Progenitor cell of endocrine pancreas (in vitro differentiated cells): ENCODE data around the gene TRIM2. TPM values are rescaled to one million over a fixed set of nuclear protein-coding genes. Genes with fewer than 3 reads are reported as not detected.
A peak's percentile ranks its signal among the peaks of the same experiment; 100 is the strongest.

Source experiments
- DNase-seq: peaks from one replicate; pipeline ENCODE4 v3.0.0; 2021; ENCODE audit warnings: low spot score; ENCODE audit not compliant: unreplicated experiment
- H3K27ac Mint-ChIP-seq: 2 replicates; pipeline ENCODE4 v1.8.0; 2021; ENCODE audit warnings: mild to moderate bottlenecking, moderate library complexity, mixed read lengths
- H3K27me3 Mint-ChIP-seq: 2 replicates; pipeline ENCODE4 v1.8.0; 2021; ENCODE audit warnings: mixed read lengths
- H3K36me3 Mint-ChIP-seq: 2 replicates; pipeline ENCODE4 v1.8.0; 2022; ENCODE audit warnings: mixed read lengths; ENCODE audit not compliant: insufficient read depth
- H3K4me1 Mint-ChIP-seq: 2 replicates; pipeline ENCODE4 v1.8.0; 2021; ENCODE audit warnings: low read depth, mixed read lengths
- H3K4me3 Mint-ChIP-seq: 2 replicates; pipeline ENCODE4 v1.8.0; 2021; ENCODE audit warnings: low read depth, mild to moderate bottlenecking, moderate library complexity, mixed read lengths
- H3K9me3 Mint-ChIP-seq: 2 replicates; pipeline ENCODE4 v1.8.0; 2021; ENCODE audit warnings: low read depth, mixed read lengths
- CTCF ChIP-seq: fragments of 200-600 bp; sonication (generic); IDR thresholded peaks from one replicate; pipeline ENCODE4 v1.5.0; 2021; ENCODE audit warnings: antibody characterized with exemption, mild to moderate bottlenecking; ENCODE audit not compliant: unreplicated experiment
- total RNA-seq: library from RNA; stranded (reverse); gene quantifications from 2 replicates; pipeline ENCODE4 v1.2.1, GENCODE V29; 2021

TRIM2 gene
- total RNA-seq, 1 donor from 2014 or later, result 59.6 TPM

DNA sequence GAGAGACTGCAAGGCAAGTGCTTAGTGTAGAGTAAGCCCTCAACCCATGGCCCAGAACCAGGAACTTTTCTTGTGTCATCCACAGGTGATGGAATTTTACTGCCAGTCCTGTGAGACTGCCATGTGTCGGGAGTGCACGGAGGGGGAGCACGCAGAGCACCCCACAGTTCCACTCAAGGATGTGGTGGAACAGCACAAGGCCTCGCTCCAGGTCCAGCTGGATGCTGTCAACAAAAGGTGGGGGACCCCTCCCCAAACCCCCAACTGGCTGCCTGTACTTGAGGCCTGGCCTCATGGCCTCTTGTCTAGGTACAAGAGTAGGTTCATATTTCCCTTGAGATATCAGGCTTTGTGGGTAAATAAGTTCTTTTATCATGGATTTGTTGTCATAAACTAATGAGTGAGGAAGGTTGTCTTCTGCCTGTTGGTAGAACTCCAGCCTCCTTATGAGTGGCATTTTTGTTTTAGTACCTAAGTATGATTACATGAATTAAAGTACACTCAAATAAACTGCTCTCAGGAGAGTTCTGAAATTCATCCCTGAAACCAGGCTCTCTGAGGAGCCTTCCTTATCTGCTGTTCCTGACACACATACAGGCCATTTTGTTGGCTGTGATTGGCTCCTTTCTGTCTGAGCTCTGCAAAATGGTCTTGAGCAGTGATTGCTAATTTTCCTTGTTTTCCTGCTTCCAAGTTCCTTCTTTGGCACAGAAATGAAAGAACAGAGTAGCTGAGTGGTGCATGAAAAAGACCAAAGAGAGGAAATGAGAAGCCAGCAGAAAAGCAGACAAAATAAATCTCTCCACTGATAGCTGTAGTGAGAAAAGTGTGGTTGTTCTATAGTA is 88.9 kb downstream of the TRIM2 start:
- H3K4me1 Mint-ChIP-seq, result peaks cover 1% of the 10 kb centered on the region
- H3K9me3 Mint-ChIP-seq, result no peaks in the 10 kb centered on the region
- peaks cover 33% of the 10 kb centered on the region for H3K36me3 Mint-ChIP-seq

GRCh38 chr4:153293742-153294057 is 89.5 kb downstream of the TRIM2 start:
- TF ChIP-seq CTCF, result no peak
- Mint-ChIP-seq H3K4me3 (no peak overlapping the region), H3K27me3 (no peaks in the 10 kb centered on the region), H3K4me1 (peaks cover 1% of the 10 kb centered on the region), H3K36me3 (peaks cover 31% of the 10 kb centered on the region), H3K27ac (no peak overlapping the region), H3K9me3 (no peaks in the 10 kb centered on the region)
- DNase-seq, result no peak

More for the DNA sequence above, 88.9 kb downstream of the TRIM2 start:
- no peak overlapping the region for H3K4me3 Mint-ChIP-seq
- no peak for TF ChIP-seq CTCF
- H3K27ac Mint-ChIP-seq, result no peak overlapping the region
- H3K27me3 Mint-ChIP-seq, result no peaks in the 10 kb centered on the region
- no peak for DNase-seq

- DNase-seq, result no peak
- peaks cover 8% of the 10 kb centered on the region for H3K9me3 Mint-ChIP-seq
- peak overlapping the region; percentile 37 for H3K27ac Mint-ChIP-seq
- H3K27me3 Mint-ChIP-seq, result no peaks in the 10 kb centered on the region
- peaks cover 40% of the 10 kb centered on the region for H3K36me3 Mint-ChIP-seq
- no peak for TF ChIP-seq CTCF
- peaks cover 1% of the 10 kb centered on the region for H3K4me1 Mint-ChIP-seq
- H3K4me3 Mint-ChIP-seq, result no peak overlapping the region
Measured at GRCh38 chr4:153294631-153295030, 90.4 kb downstream of the TRIM2 start.

DNA sequence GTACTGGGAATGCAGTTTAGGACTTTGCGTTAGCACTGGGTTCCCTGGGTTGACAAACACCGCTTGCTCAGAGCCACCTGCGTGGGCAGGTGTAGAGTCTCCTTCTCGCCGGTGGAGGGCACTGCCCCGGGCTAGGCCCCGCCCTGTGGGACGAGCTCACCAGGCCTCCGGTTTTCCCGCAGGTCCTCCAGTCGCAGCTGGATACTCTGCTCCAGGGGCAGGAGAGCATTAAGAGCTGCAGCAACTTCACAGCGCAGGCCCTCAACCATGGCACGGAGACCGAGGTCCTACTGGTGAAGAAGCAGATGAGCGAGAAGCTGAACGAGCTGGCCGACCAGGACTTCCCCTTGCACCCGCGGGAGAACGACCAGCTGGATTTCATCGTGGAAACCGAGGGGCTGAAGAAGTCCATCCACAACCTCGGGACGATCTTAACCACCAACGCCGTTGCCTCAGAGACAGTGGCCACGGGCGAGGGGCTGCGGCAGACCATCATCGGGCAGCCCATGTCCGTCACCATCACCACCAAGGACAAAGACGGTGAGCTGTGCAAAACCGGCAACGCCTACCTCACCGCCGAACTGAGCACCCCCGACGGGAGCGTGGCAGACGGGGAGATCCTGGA is 91.0 kb downstream of the TRIM2 start:
- H3K27ac Mint-ChIP-seq, result peak overlapping the region; percentile 37
- H3K4me1 Mint-ChIP-seq, result peaks cover 1% of the 10 kb centered on the region
- H3K36me3 Mint-ChIP-seq, result peaks cover 46% of the 10 kb centered on the region
- no peaks in the 10 kb centered on the region for H3K27me3 Mint-ChIP-seq
- H3K4me3 Mint-ChIP-seq, result no peak overlapping the region
- H3K9me3 Mint-ChIP-seq, result peaks cover 12% of the 10 kb centered on the region
- TF ChIP-seq CTCF, result no peak
- no peak for DNase-seq

GRCh38 chr4:153296040-153296823 is 92.0 kb downstream of the TRIM2 start:
- peaks cover 1% of the 10 kb centered on the region for H3K4me1 Mint-ChIP-seq
- TF ChIP-seq CTCF, result no peak
- no peak for DNase-seq
- H3K4me3 Mint-ChIP-seq, result no peak overlapping the region
- H3K27ac Mint-ChIP-seq, result peak overlapping the region; percentile 30
- H3K27me3 Mint-ChIP-seq, result no peaks in the 10 kb centered on the region
- peaks cover 51% of the 10 kb centered on the region for H3K36me3 Mint-ChIP-seq
- peaks cover 16% of the 10 kb centered on the region for H3K9me3 Mint-ChIP-seq
